Heart left ventricle (tissue), 13 donors: Measurements from ENCODE around the gene GET4.

Experiments
- CTCF ChIP-seq, 12 donors: fragments of 200-600 bp; sonication (generic) in 4 of 12; IDR thresholded peaks; one replicate each; pipeline versions ENCODE4 v1.5.0 to v1.8.0; 2018 to 2022; ENCODE audit warnings: antibody characterized with exemption in 12 of 12, mild to moderate bottlenecking in 5 of 12
- POLR2A ChIP-seq, 2 donors: fragments of 450-650 bp; IDR thresholded peaks; one replicate each; pipeline ENCODE4 v1.6.1; 2017; ENCODE audit warnings: antibody characterized with exemption in 2 of 2, mild to moderate bottlenecking in 2 of 2, moderate library complexity in 2 of 2
- donor health status: ischemic (EF 13 %, LVEDD 7.1; RV severe dilation, severe dysfunction).
- donor health status: DM: no; HTN: yes; CAD: no.
- donor health status: DM: no; HTN: no; CAD: no.
- donor health status: ischemic (EF 25% LVEDD 6.9; RV normal size, moderate dysfunction).
- donor health status: ischemic (EF 25% LVEDD 5.7; RV mildly dilated, moderate dysfunction).
- donor health status: ischemic (EF 35%, LVEDD 5.7; RV mildly dilated, moderate dysfunction).
- donor health status: nonischemic (EF 11% LVEDD 7.7; RV severe dilation, severe dysfunction).
- donor health status: DM: yes; HTN: yes; CAD: no.
- donor health status: PGD.
- donor health status: ischemic (EF 29% LVEDD 5.4; RV normal size, mild dysfunction).
- donor health status: nonischemic (EF 23%, LVEDD 6.1; RV moderate dilation, normal function).

GRCh38 chr7:898855-899681 lies 22.7 kb downstream of the GET4 start:
- TF ChIP-seq CTCF (IDR thresholded peaks at IDR 0.05) (no peak), POLR2A (IDR thresholded peaks at IDR 0.05) (no peak)
